Measurements from ENCODE around the gene PRSS57. TPM values are rescaled to one million over a fixed set of nuclear protein-coding genes. Genes with fewer than 3 reads are reported as not detected.

The PRSS57 gene
- total and polyA plus RNA-seq, 2 of the 4 experiments (the other 2 are of a cell fraction) = not detected

- Histone ChIP-seq H3K14ac (replicated peaks; ENCODE audit: low read depth, low read length) (no peak overlapping the region), H2AK5ac (ENCODE audit: low read depth, low read length) (no peak overlapping the region), H4K20me1 (ENCODE audit: insufficient read depth, low read length) (peaks cover 3% of the 10 kb centered on the region), H3K36me3 (ENCODE audit: control insufficient read depth, insufficient read depth, low read length) (peaks cover 8% of the 10 kb centered on the region; the same call in 1 of the 2 replicates), H3K79me1 (ENCODE audit: low read depth in 1 of 2, low read length in 2 of 2) (no peaks in the 10 kb centered on the region; a peak in 1 of 4 replicates), H3K4ac (ENCODE audit: low read depth, low read length) (no peak overlapping the region), H3K9ac (ENCODE audit: low read depth, low read length) (no peak overlapping the region), H2BK5ac (ENCODE audit: low read depth, low read length, poor library complexity, severe bottlenecking) (no peak overlapping the region), H2BK20ac (ENCODE audit: low read depth, low read length) (no peak overlapping the region), H2AK9ac (replicated peaks; ENCODE audit: low read depth, low read length, poor library complexity) (no peak overlapping the region), H3K27ac (ENCODE audit: insufficient read depth, low read length) (no peak overlapping the region), H3K18ac (ENCODE audit: low read depth, low read length) (no peak overlapping the region), H4K8ac (ENCODE audit: low read depth in 2 of 2, low read length in 2 of 2) (no peak overlapping the region), H2BK15ac (ENCODE audit: low read depth, low read length) (no peak overlapping the region), H3K9me3 (ENCODE audit: control insufficient read depth, insufficient read depth, low read length) (peaks cover 7% of the 10 kb centered on the region), H3K56ac (ENCODE audit: extremely low read depth, insufficient read depth, low read length) (no peak overlapping the region), H4K5ac (ENCODE audit: low read depth, low read length) (no peak overlapping the region), H3K4me2 (ENCODE audit: low read depth, low read length) (no peak overlapping the region; the same call in 1 of the 2 replicates), H2BK120ac (ENCODE audit: low read depth, low read length) (no peak overlapping the region), H3K4me1 (ENCODE audit: control insufficient read depth, insufficient read depth, low read length) (peaks cover 4% of the 10 kb centered on the region; the same call in 1 of the 2 replicates), H3K9me1 (ENCODE audit: insufficient read depth, low read length) (no peaks in the 10 kb centered on the region), H3K27me3 (ENCODE audit: control insufficient read depth, insufficient read depth, low read length) (peaks cover 2% of the 10 kb centered on the region; the same call in 1 of the 2 replicates), H2AFZ (replicated peaks; ENCODE audit: low read length, poor library complexity) (no peak overlapping the region), H4K91ac (ENCODE audit: insufficient read depth, low read depth, low read length) (no peak overlapping the region), H3K4me3 (ENCODE audit: insufficient read depth, low read depth, low read length) (no peak overlapping the region), H3K23ac (ENCODE audit: low read depth, low read length) (no peak overlapping the region)
- WGBS, 2 experiments (ENCODE audit: extremely low coverage in 2 of 2, insufficient read length in 1 of 2) = 31% methylated on average over 14 of the region's 79 CpGs; no CpG with 5 or more reads in 1 of the 2 experiments
- intact Hi-C loops (cut with micrococcal nuclease) = no loop called here
- no peak for TF ChIP-seq USF2 (IDR thresholded peaks at IDR 0.05; ENCODE audit: low read depth, low read length)
- no peak for TF ChIP-seq BHLHE40 (IDR thresholded peaks at IDR 0.05; ENCODE audit: low read depth, low read length)
- TF ChIP-seq MAFK (IDR thresholded peaks at IDR 0.05; ENCODE audit: low read depth, low read length) = no peak
- TF ChIP-seq MXI1 (IDR thresholded peaks at IDR 0.05; ENCODE audit: borderline replicate concordance, low read depth, low read length) = no peak
- no peak for TF ChIP-seq CHD1 (IDR thresholded peaks at IDR 0.05; ENCODE audit: low read depth, low read length)
- no peak for TF ChIP-seq POLR2A (IDR thresholded peaks at IDR 0.05; ENCODE audit: low read depth, low read length)
- no peak for TF ChIP-seq SMC3 (IDR thresholded peaks at IDR 0.05; ENCODE audit: low read depth, low read length)
- TF ChIP-seq RAD21 (IDR thresholded peaks at IDR 0.05; ENCODE audit: low read length) = no peak
- TF ChIP-seq MAZ (IDR thresholded peaks at IDR 0.05; ENCODE audit: borderline replicate concordance, low read depth, low read length) = no peak
- TF ChIP-seq CEBPB (IDR thresholded peaks at IDR 0.05; ENCODE audit: low read depth, low read length) = no peak
- TF ChIP-seq RCOR1 (IDR thresholded peaks at IDR 0.05; ENCODE audit: insufficient replicate concordance, low read length) = no peak
- TF ChIP-seq RFX5 (IDR thresholded peaks at IDR 0.05; ENCODE audit: low read depth, low read length) = no peak
- TF ChIP-seq FOS (IDR thresholded peaks at IDR 0.05; ENCODE audit: low read depth, low read length) = no peak
- no peak for TF ChIP-seq NFE2L2 (IDR thresholded peaks at IDR 0.05; ENCODE audit: low read depth, low read length)
- TF ChIP-seq ELK1 (IDR thresholded peaks at IDR 0.05; ENCODE audit: borderline replicate concordance, low read depth, low read length) = no peak
- no peak for TF ChIP-seq CTCF (conservative IDR thresholded peaks at IDR 0.05; ENCODE audit: low read depth, low read length)
- POLR2A ChIA-PET (ENCODE audit: unreplicated experiment) = no interaction called here
- in situ Hi-C loops (cut with MboI; ENCODE audit: low sequenced_read_pairs) = no loop called here
- CTCF ChIA-PET = no interaction called here
- no peak for ATAC-seq (ENCODE audit: low read depth)
- BruUV-seq (replicated peaks) = no TSS peak
- DNase-seq = no peak
- dilution Hi-C loops (cut with HindIII; ENCODE audit: low sequenced_read_pairs, unreplicated experiment) = no loop called here
Observed at GRCh38 chr19:719636-720344, 24.5 kb upstream of the PRSS57 start.

All from IMR-90 (cell line).